GM13977 (cell line): ENCODE measurements around the gene PDLIM5.

Source experiments
- DNase-seq: peaks from one replicate; pipeline ENCODE4 v3.0.0; 2012; ENCODE audit warnings: low spot score
- in situ Hi-C: fragments of 300-500 bp; cut with MboI; formaldehyde crosslinking; loops from one replicate; pipeline ENCODE4 v1.12.0; 2022; ENCODE audit warnings: low sequenced_read_pairs, low pct_unique_long_range_greater_than_20kb, mixed read lengths, inconsistent platforms; ENCODE audit not compliant: unreplicated experiment
- TF ChIP-seq, protein P1 (sequence below): IDR thresholded peaks from 2 replicates; pipeline ENCODE4 v1.5.1; 2012; ENCODE audit warnings: mild to moderate bottlenecking, control low read depth; ENCODE audit not compliant: insufficient read depth; ENCODE audit errors: extremely low read depth, missing control alignments

Gene PDLIM5

DNA sequence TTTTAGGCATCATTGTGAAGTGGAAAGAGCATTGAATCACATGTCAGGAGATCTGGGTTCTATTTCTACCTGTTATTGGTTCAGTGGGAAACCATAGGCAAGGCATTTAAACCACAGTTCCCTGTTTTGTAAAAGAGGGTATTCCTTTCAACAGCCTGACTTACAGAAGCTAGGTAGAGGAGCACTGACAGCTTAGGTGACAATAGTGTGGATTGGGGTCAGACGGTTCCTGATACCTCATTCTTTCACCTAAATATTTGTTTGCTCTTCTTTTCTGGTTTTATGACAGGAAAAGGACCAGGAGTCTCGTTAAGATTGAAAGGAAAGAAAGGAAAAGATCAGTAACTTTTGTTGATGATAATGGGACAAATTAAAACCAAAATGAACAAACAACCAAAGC lies 15.9 kb upstream of the PDLIM5 start:
- TF ChIP-seq, protein P1, sequence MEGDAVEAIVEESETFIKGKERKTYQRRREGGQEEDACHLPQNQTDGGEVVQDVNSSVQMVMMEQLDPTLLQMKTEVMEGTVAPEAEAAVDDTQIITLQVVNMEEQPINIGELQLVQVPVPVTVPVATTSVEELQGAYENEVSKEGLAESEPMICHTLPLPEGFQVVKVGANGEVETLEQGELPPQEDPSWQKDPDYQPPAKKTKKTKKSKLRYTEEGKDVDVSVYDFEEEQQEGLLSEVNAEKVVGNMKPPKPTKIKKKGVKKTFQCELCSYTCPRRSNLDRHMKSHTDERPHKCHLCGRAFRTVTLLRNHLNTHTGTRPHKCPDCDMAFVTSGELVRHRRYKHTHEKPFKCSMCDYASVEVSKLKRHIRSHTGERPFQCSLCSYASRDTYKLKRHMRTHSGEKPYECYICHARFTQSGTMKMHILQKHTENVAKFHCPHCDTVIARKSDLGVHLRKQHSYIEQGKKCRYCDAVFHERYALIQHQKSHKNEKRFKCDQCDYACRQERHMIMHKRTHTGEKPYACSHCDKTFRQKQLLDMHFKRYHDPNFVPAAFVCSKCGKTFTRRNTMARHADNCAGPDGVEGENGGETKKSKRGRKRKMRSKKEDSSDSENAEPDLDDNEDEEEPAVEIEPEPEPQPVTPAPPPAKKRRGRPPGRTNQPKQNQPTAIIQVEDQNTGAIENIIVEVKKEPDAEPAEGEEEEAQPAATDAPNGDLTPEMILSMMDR = no peak
- in situ Hi-C loops = no loop called here
- DNase-seq = no peak

DNA sequence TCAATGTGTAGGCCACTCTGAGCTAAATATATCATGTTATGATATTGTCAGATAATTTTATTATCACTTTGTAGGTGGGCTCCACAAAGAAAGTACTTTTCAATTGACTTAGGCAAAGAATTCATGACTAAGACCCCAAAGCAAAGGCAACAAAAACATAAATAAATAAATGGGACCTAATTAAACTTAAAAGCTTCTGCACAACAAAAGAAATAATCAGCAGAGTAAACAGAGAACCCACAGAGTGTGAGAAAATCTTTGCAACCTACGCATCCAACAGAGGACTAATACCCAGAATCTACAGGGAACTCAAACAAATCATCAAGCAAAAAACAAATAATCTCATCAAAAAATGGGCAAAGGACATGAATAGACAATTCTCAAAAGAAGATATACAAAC lies 15.2 kb upstream of the PDLIM5 start:
- DNase-seq = no peak
- in situ Hi-C loops = no loop called here
- TF ChIP-seq, protein P1 = no peak

DNA sequence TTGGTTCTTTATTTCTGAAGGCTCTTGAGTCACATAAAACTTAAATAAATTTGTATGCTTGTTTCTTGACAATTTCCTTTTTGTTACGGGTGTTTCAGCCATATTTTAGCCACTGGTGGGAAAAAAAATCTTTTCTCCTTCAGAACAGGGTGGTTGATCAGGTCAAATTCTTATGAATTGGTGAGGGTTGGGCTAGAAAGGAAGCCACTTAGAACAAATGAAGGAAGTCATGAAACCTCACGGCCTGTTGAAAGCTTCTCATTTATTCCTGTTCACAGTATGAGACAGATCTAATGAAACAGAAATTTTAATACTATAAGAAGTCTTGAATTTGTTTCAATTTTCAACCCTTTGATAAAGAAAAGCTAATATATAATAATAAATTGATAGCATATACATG lies 12.1 kb upstream of the PDLIM5 start:
- TF ChIP-seq, protein P1 = no peak
- in situ Hi-C loops = no loop called here
- no peak for DNase-seq

DNA sequence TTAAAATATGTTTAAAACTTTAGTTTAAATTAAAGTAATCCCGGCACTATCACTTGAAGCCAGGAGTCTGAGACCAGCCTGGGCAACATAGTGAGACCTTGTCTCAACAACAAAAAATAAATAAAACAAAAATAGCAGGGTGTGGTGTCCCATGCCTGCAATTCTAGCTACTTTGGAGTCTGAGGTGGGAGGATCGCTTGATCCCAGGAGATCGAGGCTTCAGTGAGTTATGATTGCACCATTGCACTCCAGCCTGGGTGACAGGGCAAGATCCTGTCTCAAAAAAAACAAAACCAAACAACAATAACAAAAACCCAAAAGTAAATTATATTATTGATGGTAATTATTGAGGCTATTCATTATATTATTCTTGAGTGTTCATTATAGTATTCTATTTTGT lies 9.9 kb upstream of the PDLIM5 start:
- TF ChIP-seq, protein P1 = no peak
- no peak for DNase-seq
- in situ Hi-C loops = no loop called here

DNA sequence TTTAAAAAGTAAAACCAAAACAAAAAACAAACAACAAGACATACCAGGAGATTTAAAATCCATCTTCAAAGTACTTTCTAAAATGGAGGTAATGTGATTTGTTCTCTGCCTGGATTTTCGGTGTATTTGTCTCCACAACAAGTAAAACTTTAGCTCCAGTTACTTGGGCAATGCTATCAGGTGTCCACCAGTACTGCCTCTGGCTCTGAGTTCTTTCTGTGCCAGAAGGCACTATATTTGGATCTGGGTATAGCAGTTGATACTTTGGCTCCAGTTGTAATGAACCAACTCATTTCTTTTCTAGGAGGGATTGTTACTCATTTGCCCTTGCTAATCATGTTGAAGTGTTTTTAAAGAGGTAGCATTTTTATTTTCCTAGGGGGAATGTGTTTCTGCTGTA lies 9.5 kb upstream of the PDLIM5 start:
- in situ Hi-C loops = no loop called here
- no peak for DNase-seq
- TF ChIP-seq, protein P1 = no peak

DNA sequence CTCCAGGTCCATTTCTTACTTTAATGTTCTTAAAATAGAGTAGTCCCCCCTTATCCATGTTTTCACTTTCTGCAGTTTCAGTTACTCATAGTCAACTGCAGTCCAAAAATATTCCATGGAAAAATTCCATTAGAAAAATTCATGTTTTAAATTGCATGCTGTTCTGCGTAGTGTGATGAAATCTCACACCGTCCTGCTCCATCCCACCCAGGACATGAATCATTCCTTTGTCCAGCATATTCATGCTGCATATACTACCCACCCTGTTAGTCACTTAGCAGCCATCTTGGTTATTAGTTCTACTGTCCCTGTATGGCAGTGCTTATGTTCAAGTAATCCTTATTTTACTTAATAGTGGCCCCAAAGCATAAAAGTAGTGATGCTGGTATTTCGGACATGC lies 5.4 kb upstream of the PDLIM5 start:
- no peak for DNase-seq
- in situ Hi-C loops = no loop called here
- TF ChIP-seq, protein P1 = no peak

DNA sequence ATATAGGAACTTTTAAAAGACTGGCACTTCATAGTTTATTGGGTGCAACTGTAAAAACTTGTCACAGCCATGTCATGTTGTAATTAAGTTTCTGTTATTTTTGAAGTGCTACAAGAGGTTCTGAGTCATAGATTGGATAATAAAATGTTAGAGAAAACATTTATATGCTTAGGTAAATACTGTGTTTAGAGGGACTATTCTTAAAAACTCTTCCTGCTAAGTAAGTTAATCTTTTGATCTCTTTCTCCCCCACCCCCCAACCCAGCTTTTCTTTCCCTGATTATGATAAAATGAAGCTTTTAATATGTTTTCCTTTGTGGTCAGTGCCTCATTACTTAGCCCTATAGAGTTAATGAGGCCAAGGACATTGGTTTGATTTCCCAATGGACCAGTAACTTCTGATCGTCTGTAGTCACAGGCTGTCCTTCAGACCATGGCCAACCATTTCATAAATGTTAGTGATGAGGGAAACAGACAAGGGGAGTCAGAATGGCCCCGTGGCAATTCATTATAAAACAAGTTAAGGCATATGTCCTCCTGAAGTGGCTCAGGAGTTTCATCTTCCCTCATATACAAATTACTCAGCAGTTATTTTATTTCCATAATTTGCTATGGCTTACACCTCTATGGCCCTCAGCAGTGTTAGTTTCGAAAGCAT lies 3.9 kb upstream of the PDLIM5 start:
- TF ChIP-seq, protein P1 = no peak
- in situ Hi-C loops = no loop called here
- DNase-seq = no peak
